BJ (cell line): ENCODE data around the gene GPR137. TPM values are rescaled to one million over a fixed set of nuclear protein-coding genes. Genes with fewer than 3 reads are reported as not detected.

ENCODE experiments used
- CTCF ChIA-PET: fragments of 350-600 bp; formaldehyde crosslinking; extraction: SDS; loops from one replicate; lab custom pipeline; 2021; ENCODE audit warnings: antibody characterized with exemption, inconsistent platforms; lab: Yijun Ruan, JAX
- POLR2A ChIA-PET: fragments of 300-600 bp; sonication (Branson Sonifier 250); formaldehyde crosslinking; extraction: SDS; loops from one replicate; lab custom pipeline; 2021; ENCODE audit warnings: antibody characterized with exemption; lab: Charles Lee
- DNase-seq: peaks from one replicate; pipeline ENCODE4 v3.0.0-alpha.2; 2011; ENCODE audit warnings: low read depth
- H3K27me3 ChIP-seq: 2 replicates; pipeline ENCODE4 v1.6.0; 2011; ENCODE audit warnings: low read length; ENCODE audit not compliant: control insufficient read depth, insufficient read depth
- H3K36me3 ChIP-seq: 2 replicates; pipeline ENCODE4 v1.5.1; 2011; ENCODE audit warnings: low read length; ENCODE audit not compliant: control insufficient read depth, insufficient read depth
- H3K4me3 ChIP-seq: 2 replicates; pipeline ENCODE4 v1.5.1; 2011; ENCODE audit warnings: low read depth, mild to moderate bottlenecking, control low read depth, low read length
- polyA plus RNA-seq: library from polyadenylated mRNA; depleted of rRNA; stranded (reverse); fragments of >200 nt; gene quantifications from 2 replicates; pipeline ENCODE4 v1.2.3, GENCODE V29; 2011
- TF ChIP-seq, protein P1 (sequence below): IDR thresholded peaks from 2 replicates; pipeline ENCODE4 v1.5.1; 2011; ENCODE audit warnings: low read depth, mild to moderate bottlenecking, control low read depth, inconsistent platforms, low read length, moderate library complexity; ENCODE audit not compliant: insufficient read depth

The GPR137 gene
- polyA plus RNA-seq, 1 experiment: 33.7 TPM

DNA sequence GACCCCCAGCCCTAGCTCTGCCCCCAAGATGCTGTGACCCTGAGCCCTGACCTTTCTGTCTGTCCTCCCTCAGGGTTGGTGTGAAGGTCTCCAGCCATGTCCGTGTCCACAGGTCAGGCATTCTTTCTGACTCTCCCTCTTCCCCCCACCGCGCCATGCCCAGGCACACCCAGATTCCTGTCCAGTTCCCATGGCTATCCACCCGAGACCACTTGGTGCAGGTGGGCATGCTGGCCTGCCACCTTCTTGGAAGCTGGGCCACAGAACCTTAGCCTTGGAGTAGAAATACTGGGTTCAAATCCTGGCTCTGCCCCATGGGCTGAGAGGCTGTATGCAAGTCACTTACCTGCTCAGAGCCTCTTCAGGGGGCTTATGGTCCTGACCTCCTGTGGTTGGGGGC lies 36.6 kb upstream of the GPR137 start:
- ChIA-PET POLR2A (no interaction called here), CTCF (interaction anchor here (1.2 to 8.2 kb wide), 4 partner anchors 9 to 54 kb away, joined by 3 to 92 read pairs (median 23); partner anchors contain the start of genes CATSPERZ and ESRRA)
- DNase-seq: no peak
- H3K27me3 ChIP-seq: no peaks in the 10 kb centered on the region
- TF ChIP-seq, protein P1, sequence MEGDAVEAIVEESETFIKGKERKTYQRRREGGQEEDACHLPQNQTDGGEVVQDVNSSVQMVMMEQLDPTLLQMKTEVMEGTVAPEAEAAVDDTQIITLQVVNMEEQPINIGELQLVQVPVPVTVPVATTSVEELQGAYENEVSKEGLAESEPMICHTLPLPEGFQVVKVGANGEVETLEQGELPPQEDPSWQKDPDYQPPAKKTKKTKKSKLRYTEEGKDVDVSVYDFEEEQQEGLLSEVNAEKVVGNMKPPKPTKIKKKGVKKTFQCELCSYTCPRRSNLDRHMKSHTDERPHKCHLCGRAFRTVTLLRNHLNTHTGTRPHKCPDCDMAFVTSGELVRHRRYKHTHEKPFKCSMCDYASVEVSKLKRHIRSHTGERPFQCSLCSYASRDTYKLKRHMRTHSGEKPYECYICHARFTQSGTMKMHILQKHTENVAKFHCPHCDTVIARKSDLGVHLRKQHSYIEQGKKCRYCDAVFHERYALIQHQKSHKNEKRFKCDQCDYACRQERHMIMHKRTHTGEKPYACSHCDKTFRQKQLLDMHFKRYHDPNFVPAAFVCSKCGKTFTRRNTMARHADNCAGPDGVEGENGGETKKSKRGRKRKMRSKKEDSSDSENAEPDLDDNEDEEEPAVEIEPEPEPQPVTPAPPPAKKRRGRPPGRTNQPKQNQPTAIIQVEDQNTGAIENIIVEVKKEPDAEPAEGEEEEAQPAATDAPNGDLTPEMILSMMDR: no peak
- H3K36me3 ChIP-seq: peaks cover 2% of the 10 kb centered on the region
- H3K4me3 ChIP-seq: no peak overlapping the region

DNA sequence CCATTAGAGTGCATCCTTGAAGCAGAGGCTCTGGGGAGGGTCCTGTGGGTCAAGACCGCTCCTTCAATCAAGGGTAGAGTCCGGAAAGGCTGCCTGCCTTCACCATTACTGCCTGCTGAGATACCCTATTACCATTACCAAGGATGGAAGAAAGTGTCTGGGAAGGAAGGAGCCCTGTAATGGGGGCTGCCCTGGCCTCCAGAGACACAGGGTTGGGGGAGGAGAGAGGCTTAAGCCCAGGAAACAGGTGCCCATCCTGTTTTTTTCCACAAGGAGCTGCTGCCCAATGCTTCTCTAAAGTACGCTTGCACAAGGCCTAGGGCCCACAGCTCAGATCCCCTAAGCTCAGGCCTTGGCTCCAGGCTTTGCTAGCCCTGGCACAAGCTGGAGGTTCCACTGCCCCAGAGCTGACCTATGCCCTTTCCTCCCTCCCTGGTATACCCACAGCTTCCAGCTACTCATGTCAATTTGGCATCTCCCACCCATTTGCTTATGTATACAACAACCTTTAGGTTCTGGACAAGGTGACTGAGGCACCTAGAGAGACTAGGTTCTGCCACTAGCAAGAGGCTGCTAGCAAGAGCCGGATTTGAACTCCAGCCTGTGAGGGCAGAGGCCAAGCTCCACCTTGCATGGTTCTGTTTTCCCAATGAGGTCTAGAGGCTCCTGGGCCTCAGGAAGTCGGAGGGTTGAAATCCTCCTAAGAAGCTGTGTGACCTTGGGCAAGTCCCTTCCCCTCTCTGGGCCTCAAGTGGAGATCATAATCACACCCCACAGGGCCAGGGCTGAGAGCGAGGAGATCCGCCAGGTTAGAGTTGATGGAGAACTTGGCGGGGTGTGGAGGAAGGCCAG lies 35.9 kb upstream of the GPR137 start:
- CTCF ChIA-PET: interaction anchor here (1.2 to 8.2 kb wide), 13 partner anchors 8 to 102 kb away, joined by 3 to 92 read pairs (median 15); partner anchors contain the start of genes CATSPERZ, ESRRA, FERMT3 and PRDX5
- no peaks in the 10 kb centered on the region for H3K27me3 ChIP-seq

DNA sequence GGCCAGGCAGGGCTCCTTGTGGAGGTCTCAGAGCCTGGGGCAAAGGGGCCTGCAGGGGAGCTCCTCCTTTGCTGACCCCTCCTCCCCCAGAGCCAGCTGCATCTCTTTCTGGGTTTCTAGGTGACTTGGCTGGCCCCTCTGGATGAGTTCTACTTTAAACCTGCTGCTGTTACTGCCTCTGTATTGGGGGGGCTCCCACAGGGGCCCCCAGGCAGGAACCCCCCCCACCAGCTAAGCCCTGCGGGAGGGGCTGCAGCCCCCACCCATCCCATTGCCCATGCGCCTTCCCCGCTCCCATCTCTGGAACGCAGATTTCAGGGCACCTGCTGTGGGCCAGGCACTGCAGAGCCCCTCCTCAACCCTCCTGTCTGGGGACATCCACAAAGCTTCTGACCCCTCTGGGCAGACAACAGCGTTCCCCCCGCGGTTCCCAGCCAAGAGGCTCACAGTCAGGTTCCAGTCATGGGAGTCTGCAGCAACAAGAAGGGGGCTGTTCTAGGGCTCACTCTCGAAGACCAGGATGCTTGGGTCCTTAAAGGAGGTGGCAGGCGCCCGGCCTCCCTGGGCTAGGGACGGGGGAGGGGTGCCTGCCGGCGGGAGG lies 35.1 kb upstream of the GPR137 start:
- TF ChIP-seq, protein P1: no peak
- CTCF ChIA-PET: interaction anchor here (0.6 to 8.2 kb wide), 20 partner anchors 8 to 107 kb away, joined by 3 to 92 read pairs (median 6); partner anchors contain the start of genes CATSPERZ, ESRRA, FERMT3 and FKBP2
- DNase-seq: no peak
- peak overlapping the region; percentile 79 for H3K4me3 ChIP-seq
- H3K36me3 ChIP-seq: peaks cover 5% of the 10 kb centered on the region
- POLR2A ChIA-PET: no interaction called here
- no peaks in the 10 kb centered on the region for H3K27me3 ChIP-seq

More for the DNA sequence above, 35.9 kb upstream of the GPR137 start:
- DNase-seq: no peak
- TF ChIP-seq, protein P1: no peak
- POLR2A ChIA-PET: no interaction called here
- Histone ChIP-seq H3K36me3 (no peaks in the 10 kb centered on the region; the same call in 1 of the 2 replicates), H3K4me3 (no peak overlapping the region)

DNA sequence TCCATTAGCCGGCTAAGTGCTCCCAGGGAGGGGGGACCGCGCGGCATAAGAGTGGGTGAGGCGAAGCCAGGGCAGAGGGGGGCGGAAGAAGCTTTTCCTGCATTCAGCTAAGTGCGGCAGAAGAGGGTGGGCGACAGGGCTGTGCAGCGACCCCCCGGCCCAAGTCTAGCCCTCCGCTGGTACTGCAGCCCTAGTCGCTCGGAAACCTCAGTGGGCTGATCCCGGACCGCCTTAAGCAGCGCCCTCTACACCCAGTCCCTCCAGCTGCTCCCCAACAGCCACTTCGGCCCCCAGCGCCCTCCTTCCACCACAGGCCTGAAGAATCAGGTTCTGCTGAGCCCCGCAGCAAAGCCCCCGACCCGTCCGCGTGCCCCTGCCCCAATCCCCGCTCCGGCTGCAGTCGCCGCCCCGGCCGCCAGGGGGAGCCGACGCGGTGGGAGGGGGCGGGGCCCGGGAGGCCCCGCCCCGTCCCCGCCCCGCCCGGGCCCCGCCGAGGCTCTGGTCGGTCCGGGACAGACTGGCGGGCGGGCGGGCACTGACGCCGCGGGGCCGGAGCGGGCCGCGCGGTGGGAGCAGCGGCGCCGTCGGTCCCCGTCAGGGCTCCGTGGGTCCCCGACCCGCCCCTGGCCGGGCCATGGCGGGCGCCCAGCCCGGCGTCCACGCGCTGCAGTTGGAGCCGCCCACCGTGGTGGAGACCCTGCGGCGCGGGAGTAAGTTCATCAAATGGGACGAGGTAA lies 34.5 kb upstream of the GPR137 start, which contains the start of gene PLCB3:
TSS of gene PLCB3 (plus strand) at position 515 of the 737 bp plus-strand sequence. CDS start at position 635, 120 bp downstream.
- Histone ChIP-seq H3K4me3 (peak within 1 kb of the TSS; percentile 79), H3K36me3 (peaks cover 10% of the 10 kb centered on the region), H3K27me3 (no peaks in the 10 kb centered on the region)
- no peak for DNase-seq
- TF ChIP-seq, protein P1: peak; percentile 68
- CTCF ChIA-PET: interaction anchor here (0.6 to 8.2 kb wide), 27 partner anchors 8 to 106 kb away, joined by 3 to 92 read pairs (median 5); partner anchors contain the start of genes CATSPERZ, DNAJC4, ESRRA and FERMT3
- POLR2A ChIA-PET: no interaction called here
